Measurements from ENCODE around the gene TEC. TPM values are rescaled to one million over a fixed set of nuclear protein-coding genes. Genes with fewer than 3 reads are reported as not detected.
"Not testable (repeated sequence)": the region's sequence is repeated elsewhere in the genome, so short reads cannot be mapped to it uniquely, and the experiment has no call there.

The TEC gene
- total RNA-seq, 1 experiment from 2014 or later, result not detected

DNA sequence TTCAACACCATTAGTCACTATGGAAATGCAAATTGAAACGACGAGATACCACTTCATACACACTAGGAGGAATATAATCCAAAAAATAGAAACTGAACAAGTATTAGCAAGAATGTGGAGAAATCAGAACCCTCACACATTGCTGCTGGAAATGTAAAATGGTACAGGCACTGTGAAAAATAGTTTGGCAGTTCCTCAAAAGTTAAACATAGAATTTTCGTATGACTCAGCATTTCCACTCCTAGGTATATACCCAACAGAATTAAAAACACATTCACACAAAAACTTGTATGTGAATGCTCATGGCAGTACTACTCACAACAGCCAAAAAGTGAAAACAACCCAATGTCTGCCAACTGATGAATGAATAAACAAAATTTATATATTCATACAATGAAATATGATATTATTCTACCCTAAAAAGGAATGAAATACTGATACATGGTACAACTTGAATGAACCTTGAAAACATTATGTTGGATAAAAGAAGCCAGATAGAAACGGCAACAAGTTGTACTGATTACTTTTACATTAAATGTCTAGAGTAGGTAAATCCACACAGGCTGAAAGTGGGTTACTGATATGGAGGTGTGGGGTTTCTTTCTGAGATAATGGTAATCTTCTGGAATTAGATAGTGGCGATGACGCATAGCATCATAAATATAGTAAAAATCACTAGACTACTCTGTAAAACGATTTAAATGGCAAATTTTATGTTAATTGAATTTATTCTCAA lies 22.3 kb downstream of the TEC start:
- no peak for DNase-seq (ENCODE audit: low spot score)
- in situ Hi-C loops (cut with HindIII; ENCODE audit: low sequenced_read_pairs), result no loop called here

DNA sequence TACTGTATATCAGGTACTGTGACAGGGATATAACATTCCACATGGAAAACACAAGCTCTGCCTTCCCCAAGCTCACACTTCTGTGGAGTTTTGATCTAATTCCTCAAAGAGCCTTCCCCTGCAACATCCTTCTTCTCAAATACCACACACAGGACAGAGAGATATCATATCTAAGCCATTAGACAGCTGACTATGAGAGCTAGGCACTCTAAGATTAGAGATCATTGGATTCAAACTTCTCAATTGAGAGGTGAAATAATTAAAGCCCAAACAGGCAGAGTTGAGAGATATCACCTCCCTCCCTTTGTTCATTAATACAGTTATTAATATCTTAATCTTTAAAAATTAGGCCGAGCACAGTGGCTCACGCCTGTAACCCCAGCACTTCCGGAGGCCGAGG lies 25.0 kb downstream of the TEC start:
- in situ Hi-C loops (cut with HindIII; ENCODE audit: low sequenced_read_pairs), result no loop called here
- DNase-seq (ENCODE audit: low spot score), result no peak

DNA sequence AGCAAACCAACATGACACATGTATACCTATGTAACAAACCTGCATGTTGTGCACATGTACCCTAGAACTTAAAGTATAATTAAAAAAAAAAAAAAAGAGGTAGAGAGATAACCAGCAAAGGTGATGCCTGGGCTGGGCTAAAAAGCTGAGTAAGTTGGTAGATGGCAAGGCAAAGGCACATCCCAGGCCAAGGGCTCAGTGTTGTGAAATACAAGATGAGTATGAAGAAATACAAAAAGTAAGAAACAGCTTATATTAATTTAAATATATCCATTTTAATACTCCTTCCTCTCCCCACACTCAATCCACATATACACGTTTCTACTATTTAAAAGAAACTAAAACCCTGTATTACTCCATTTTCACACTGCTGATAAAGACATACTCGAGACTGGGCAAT lies 25.8 kb downstream of the TEC start:
- no peak for DNase-seq (ENCODE audit: low spot score)
- in situ Hi-C loops (cut with HindIII; ENCODE audit: low sequenced_read_pairs), result no loop called here

DNA sequence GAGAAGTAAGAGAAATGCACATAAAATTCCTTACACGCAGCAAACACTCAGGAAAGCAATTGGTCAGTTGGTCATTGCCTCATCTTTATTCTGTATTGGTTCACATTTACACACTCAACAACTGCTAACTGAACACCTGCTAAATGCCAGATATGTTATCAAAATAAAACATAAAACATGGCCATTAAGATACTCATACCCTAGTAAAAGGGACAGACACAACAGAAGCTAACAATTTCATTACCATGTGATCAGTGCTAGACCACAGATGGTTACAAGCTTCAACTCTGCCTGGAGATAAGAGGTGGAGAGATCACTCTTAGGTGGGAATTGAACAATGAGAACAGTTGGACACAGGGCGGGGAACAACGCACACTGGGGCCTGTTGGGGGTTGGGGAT lies 26.2 kb downstream of the TEC start:
- DNase-seq (ENCODE audit: low spot score), result no peak
- in situ Hi-C loops (cut with HindIII; ENCODE audit: low sequenced_read_pairs), result no loop called here

DNA sequence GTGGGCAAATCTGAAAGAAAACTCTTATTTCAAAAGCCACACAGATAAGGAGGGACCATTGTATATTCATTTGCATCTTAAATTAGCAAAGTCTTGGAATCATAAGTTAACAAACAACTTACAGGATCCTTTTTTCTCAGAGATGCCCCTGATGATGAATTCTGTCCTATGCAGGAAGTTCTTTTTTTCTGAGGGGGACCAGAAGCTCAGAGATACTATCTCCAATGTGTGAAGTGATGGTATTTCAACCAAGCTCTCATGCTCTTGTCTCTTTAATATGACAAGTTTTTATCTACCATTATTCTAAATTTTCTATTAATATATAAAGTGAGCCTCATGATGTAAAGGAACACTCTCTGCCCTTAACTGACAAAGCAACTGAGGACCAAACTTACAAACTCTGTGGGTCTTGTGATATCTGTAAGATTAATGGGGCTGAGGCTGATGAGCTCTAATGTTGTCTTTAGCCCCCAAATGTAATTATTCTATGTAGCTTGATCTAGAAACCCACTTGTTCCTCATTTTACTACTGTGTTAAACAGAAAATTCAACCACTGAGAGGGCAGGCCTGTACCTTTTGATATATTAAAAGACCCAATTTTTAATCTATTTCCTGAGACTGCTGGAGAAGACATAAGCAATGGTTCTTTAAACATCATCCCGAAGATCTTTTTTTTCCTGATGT lies 27.0 kb downstream of the TEC start:
- in situ Hi-C loops (cut with HindIII; ENCODE audit: low sequenced_read_pairs), result no loop called here
- no peak for DNase-seq (ENCODE audit: low spot score)

- no peak for DNase-seq (ENCODE audit: low spot score)
- in situ Hi-C loops (cut with HindIII; ENCODE audit: low sequenced_read_pairs), result no loop called here
These were observed 27.9 kb downstream of the TEC start for GRCh38 chr4:48241731-48242130.

DNA sequence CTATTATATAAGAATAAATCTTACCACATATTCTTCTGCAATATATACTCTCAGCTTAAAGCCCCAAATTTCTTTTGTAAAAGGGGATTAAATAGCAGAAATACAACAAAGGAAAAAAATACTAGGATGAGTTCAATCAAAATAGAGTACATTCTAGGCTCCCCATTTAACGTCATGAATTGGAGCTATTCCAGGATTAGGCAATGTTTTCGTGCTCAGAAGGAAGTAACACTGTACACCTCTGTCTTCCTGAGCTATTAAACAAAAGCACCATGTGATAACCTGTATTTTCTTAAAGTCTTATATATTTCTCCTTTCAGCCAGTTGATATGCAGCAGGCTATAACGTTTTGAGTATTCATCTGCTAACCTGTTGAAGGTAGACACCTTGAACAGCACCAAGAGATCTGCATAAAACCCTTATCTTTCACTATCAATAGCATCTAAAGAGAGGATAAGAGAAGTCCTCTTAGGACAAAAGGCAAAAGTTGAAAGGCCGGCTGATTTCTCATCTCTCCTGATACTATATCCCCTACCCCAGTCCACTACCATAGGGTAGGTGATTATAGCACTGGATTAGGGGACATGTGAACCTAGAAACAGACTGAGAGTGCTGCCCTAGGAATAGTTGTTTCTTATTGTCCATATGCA lies 31.5 kb downstream of the TEC start:
- DNase-seq (ENCODE audit: low spot score), result no peak
- in situ Hi-C loops (cut with HindIII; ENCODE audit: low sequenced_read_pairs), result no loop called here

- in situ Hi-C loops (cut with HindIII; ENCODE audit: low sequenced_read_pairs), result no loop called here
- DNase-seq (ENCODE audit: low spot score), result no peak
These were observed 34.6 kb downstream of the TEC start for GRCh38 chr4:48235050-48235449.

DNA sequence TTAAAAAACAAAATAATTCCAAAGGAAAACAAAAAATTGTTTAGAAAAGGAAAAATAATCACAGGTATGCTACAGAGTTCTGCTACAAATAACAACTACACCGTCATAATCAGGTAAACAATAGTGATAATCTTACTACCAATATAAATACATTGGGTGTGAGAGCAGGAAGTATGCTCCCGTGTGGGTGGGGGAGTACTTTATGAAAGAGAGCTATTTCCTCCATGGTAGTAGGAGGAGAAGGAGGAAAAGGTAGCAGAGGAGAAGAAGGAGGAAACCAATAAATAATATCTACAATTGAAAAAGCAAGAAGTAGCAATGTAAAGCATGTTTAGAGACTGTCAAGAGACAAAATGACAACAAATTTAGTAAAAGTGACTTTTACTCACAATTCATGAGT lies 35.1 kb downstream of the TEC start:
- in situ Hi-C loops (cut with HindIII; ENCODE audit: low sequenced_read_pairs), result no loop called here
- DNase-seq (ENCODE audit: low spot score), result no peak

GRCh38 chr4:48228949-48229348 lies 40.7 kb downstream of the TEC start:
- in situ Hi-C loops (cut with HindIII; ENCODE audit: low sequenced_read_pairs), result no loop called here
- no peak for DNase-seq (ENCODE audit: low spot score)

GRCh38 chr4:48227662-48228061 lies 42.0 kb downstream of the TEC start:
- no peak for DNase-seq (ENCODE audit: low spot score)
- in situ Hi-C loops (cut with HindIII; ENCODE audit: low sequenced_read_pairs), result no loop called here

DNA sequence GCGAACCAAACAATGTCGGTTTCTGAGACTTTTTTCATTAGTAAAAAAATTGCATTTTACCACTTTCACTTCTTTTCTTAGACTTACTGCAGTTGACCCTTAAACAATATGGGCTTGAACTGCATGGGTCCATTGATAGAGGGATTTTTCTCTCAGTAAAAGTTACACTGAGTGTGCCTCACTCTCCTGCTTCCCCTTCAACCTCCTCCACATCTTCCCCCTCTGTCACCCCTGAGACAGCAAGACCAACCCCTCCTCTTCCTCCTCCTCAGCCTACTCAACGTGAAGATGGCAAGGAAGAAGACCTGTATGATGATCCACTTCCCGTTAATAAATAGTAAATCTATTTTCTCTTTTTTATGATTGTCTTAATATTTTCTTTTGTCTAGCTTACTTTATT lies 43.4 kb downstream of the TEC start:
- in situ Hi-C loops (cut with HindIII; ENCODE audit: low sequenced_read_pairs), result no loop called here
- no peak for DNase-seq (ENCODE audit: low spot score)

DNA sequence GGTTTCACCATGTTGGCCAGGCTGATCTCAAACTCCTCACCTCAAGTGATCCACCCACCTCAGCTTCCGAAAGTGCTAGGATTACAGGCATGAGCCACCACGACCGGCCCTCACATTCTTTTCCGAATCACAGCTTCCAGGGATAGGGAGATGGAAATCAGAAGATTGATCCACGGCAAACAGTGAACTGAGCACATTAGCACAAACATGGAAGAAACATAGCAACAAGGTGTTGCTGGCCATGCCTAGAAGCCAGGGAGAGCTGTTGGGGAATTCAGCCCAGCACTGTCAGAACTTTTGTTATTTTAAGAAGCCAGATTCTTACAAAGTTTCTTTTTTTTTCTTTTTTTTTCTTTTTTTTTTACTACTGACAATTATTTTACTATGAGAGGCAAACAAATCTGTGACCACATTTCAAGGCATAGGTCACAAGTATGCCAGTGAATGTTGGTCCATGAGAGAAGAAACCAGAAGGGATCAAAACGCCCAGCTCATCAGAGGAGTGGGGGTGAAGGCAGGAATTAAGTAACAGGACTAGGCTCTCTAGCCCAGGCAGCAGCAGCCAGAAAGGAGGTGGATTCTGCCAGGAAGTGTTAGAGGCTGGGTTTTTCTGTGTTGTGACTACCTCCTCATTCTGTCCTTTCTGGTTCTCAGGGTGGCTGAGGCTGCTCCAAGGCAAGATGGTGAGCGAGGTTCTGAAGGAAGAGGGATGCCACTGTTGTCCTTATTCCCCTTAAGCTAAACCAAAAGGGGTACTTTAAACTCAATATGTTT lies 44.1 kb downstream of the TEC start:
- in situ Hi-C loops (cut with HindIII; ENCODE audit: low sequenced_read_pairs), result no loop called here
- DNase-seq (ENCODE audit: low spot score), result no peak

DNA sequence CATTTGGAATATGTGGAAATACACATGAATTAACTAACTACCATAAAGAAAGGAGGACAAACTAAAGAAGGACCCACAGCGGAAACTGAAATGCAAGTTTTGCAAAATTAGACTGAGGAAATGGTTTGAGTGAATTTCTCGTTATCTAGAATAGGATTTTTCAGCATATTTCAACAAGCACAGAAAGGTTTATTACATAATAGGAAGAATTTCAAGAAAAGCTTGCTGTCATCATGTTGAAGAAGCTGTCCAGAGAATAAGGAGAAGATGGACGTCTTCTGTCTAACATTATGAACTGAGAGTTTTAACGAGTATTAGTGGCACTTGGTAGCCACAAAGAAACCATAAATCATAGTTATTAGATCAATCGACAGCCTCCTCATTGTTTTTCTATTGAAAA lies 45.0 kb downstream of the TEC start:
- no peak for DNase-seq (ENCODE audit: low spot score)
- in situ Hi-C loops (cut with HindIII; ENCODE audit: low sequenced_read_pairs), result no loop called here

DNA sequence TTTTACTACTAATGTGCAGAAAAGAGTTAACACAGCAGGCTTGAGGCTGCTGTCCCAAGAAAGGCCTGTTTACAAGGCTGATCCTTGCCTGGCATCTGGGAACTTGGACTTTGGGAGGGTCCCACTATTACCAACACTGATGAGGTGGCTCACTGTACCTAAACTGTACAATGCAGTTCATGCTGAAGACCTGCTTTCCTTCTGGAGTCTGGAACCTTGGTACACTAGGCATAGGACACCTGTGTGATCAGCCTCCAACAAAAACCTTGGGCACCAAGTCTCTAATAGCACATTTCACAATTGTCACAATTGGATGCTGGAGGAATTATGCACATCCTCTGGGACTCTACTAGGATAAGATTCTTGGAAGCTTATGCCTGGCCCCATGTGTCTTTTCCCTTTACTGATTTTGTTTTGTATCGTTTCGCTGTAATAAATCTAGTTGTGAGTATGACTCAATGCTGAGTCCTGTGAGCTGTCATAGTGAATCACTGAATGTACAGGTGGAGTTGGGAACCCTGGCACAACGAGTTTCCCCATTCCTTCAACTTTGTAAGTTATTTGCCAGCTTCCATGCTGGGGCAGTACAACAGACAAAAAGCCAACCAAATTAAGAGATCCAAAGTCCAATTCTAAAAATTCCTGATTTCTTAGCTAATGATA lies 45.9 kb downstream of the TEC start:
- in situ Hi-C loops (cut with HindIII; ENCODE audit: low sequenced_read_pairs), result no loop called here

DNA sequence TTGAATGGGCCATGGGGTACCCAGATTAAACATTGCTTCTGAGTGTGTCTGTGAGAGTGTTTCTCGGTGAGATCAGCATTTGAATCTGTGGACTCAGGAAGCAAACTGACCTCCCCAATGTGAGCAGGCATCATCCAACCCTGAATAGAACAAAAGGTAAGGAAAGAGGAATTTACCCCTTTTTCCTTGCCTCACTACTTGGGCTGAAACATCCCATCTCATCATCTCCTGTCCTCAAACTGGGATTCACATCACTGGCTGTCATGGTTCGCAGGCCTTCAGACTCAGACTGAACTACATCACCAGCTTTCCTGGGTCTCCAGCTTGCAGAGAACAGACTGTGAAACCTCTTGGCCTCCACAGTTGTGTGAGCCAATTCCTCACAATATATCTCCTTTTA lies 47.1 kb downstream of the TEC start:
- in situ Hi-C loops (cut with HindIII; ENCODE audit: low sequenced_read_pairs), result no loop called here
- no peak for DNase-seq (ENCODE audit: low spot score)

More for the DNA sequence above, 45.9 kb downstream of the TEC start:
- DNase-seq (ENCODE audit: low spot score), result no peak

- DNase-seq (ENCODE audit: low spot score); in situ Hi-C loops (cut with HindIII; ENCODE audit: low sequenced_read_pairs): not testable (repeated sequence)
These were observed 50.2 kb downstream of the TEC start for GRCh38 chr4:48219430-48219829.

DNA sequence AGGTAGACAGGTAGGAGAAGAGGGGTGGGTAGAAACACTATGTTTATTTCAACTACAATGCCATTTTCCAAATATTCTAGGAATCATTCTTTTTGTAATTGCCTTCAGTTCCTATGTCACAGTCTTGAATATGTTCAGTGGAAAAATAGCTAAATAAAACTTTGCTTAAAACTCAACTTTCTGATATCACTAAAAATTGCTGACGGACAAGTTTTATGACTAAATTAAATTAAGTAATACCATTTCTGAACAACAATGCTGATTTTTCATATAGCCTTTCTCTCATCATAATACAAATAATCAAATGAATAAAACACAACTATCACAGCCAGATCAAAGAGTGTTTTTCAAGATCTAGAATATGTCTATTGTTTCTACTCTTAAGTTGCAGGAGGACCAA lies 53.1 kb downstream of the TEC start:
- no peak for DNase-seq (ENCODE audit: low spot score)
- in situ Hi-C loops (cut with HindIII; ENCODE audit: low sequenced_read_pairs), result no loop called here

GRCh38 chr4:48215977-48216376 lies 53.7 kb downstream of the TEC start:
- no peak for DNase-seq (ENCODE audit: low spot score)
- in situ Hi-C loops (cut with HindIII; ENCODE audit: low sequenced_read_pairs), result no loop called here
